Activated CD4-positive, CD25-positive, alpha-beta regulatory T cell treated with anti-CD3 and anti-CD28 coated beads, Interleukin-2, amount 50 U/mL, for 16 hours (primary cell): Measurements from ENCODE around the gene TMEM200A.

Experiments
- DNase-seq: peaks from one replicate; pipeline ENCODE4 v3.0.0-alpha.2; 2020; ENCODE audit warnings: low read depth, low spot score

TMEM200A gene

GRCh38 chr6:130489514-130489913 lies 123.7 kb downstream of the TMEM200A start:
- DNase-seq, result no peak
